GM12878 (cell line): Measurements from ENCODE around the gene SDHAF2. TPM values are rescaled to one million over a fixed set of nuclear protein-coding genes. Genes with fewer than 3 reads are reported as not detected.

Experiments used
- ATAC-seq: fragments of 200-7000 bp; cut with Tn5 transposase; 3 replicates; pipeline ENCODE4 v1.9.1; 2020; ENCODE audit warnings: mild to moderate bottlenecking, moderate library complexity
- BruUV-seq: library from RNA; stranded (reverse); fragments of 400-500 nt; replicated peaks from 2 replicates; lab custom pipeline; 2021; lab: Mats Ljungman, UMichigan
- CTCF ChIA-PET: fragments of 300-600 bp; sonication (Branson Sonifier 250); formaldehyde crosslinking; extraction: SDS; loops from one replicate; lab custom pipeline; 2021; ENCODE audit warnings: inconsistent platforms; lab: Yijun Ruan, JAX
- POLR2A ChIA-PET: fragments of 350-600 bp; formaldehyde crosslinking; extraction: SDS; loops from one replicate; lab custom pipeline; 2021; ENCODE audit warnings: inconsistent platforms; lab: Charles Lee
- RAD21 ChIA-PET: fragments of 300-600 bp; sonication (Branson Sonifier 250); formaldehyde crosslinking; loops from one replicate; lab custom pipeline; 2023; ENCODE audit warnings: antibody characterized with exemption; ENCODE audit not compliant: unreplicated experiment; lab: Charles Lee
- SMC1A ChIA-PET: fragments of 300-600 bp; sonication (Branson Sonifier 250); formaldehyde crosslinking; loops from one replicate; lab custom pipeline; 2023; ENCODE audit not compliant: unreplicated experiment, uncharacterized antibody; lab: Charles Lee
- DNase-seq: peaks from one replicate; pipeline ENCODE4 v3.0.0-alpha.2; 2011; ENCODE audit warnings: low read depth, low spot score
- FAIRE-seq: peaks from 3 replicates; lab custom pipeline; 2011; peaks lifted over from hg19 to GRCh38; lab: Jason Lieb, UNC
- H2AFZ ChIP-seq: 2 replicates; pipeline ENCODE4 v1.6.0; 2011; ENCODE audit warnings: low read depth, low read length, control low read depth; ENCODE audit not compliant: control insufficient read depth
- H3K27ac ChIP-seq: 2 replicates; pipeline ENCODE4 v1.5.1; 2011; ENCODE audit warnings: control low read depth; ENCODE audit not compliant: control insufficient read depth, insufficient read depth
- H3K27me3 ChIP-seq, 2 experiments: replicated peaks in 1 of 2; 2 replicates each; pipeline versions ENCODE4 v1.6.0 to v1.6.1; 2011; ENCODE audit warnings: low read length in 1 of 2; ENCODE audit not compliant: control insufficient read depth in 2 of 2, insufficient read depth in 2 of 2
- H3K36me3 ChIP-seq, 2 experiments: 2 replicates each; pipeline ENCODE4 v1.5.1; 2011; ENCODE audit warnings: low read length in 1 of 2; ENCODE audit not compliant: control insufficient read depth in 2 of 2, insufficient read depth in 2 of 2
- H3K4me1 ChIP-seq: 2 replicates; pipeline ENCODE4 v1.6.1; 2011; ENCODE audit warnings: mild to moderate bottlenecking, low read length, moderate library complexity, mixed read lengths; ENCODE audit not compliant: control insufficient read depth, insufficient read depth
- H3K4me2 ChIP-seq: 2 replicates; pipeline ENCODE4 v1.6.0; 2011; ENCODE audit warnings: control low read depth; ENCODE audit not compliant: control insufficient read depth, insufficient read depth
- H3K4me3 ChIP-seq: fragments of 200-600 bp; sonication (generic); 2 replicates; pipeline ENCODE4 v1.5.1; 2016
- H3K79me2 ChIP-seq: 2 replicates; pipeline ENCODE4 v1.6.0; 2011; ENCODE audit warnings: low read length; ENCODE audit not compliant: control insufficient read depth, insufficient read depth
- H3K9ac ChIP-seq: 2 replicates; pipeline ENCODE4 v1.8.0; 2011; ENCODE audit warnings: low read length, control low read depth, mixed read lengths; ENCODE audit not compliant: control insufficient read depth, insufficient read depth
- H3K9me3 ChIP-seq: replicated peaks from 3 replicates; pipeline ENCODE4 v1.5.1; 2011; ENCODE audit warnings: mild to moderate bottlenecking, low read length; ENCODE audit not compliant: control insufficient read depth, insufficient read depth
- H4K20me1 ChIP-seq: 2 replicates; pipeline ENCODE4 v1.6.0; 2011; ENCODE audit not compliant: control insufficient read depth, insufficient read depth
- CEBPZ ChIP-seq: fragments of 150-350 bp; IDR thresholded peaks from 2 replicates; pipeline ENCODE4 v1.6.1; 2016; ENCODE audit warnings: low read depth, low read length
- EED ChIP-seq: sonication (generic); IDR thresholded peaks from 2 replicates; pipeline ENCODE4 v1.6.1; 2016; ENCODE audit warnings: antibody characterized with exemption, low read depth
- GATAD2B ChIP-seq: fragments of 450-650 bp; conservative IDR thresholded peaks from 2 replicates; pipeline ENCODE4 v1.6.1; 2017; ENCODE audit warnings: low read depth, mild to moderate bottlenecking, moderate library complexity
- IKZF1 ChIP-seq: fragments of 450-650 bp; conservative IDR thresholded peaks from 2 replicates; pipeline ENCODE4 v1.6.1; 2017; ENCODE audit warnings: antibody characterized with exemption, mild to moderate bottlenecking
- NR2F1 ChIP-seq: fragments of 450-650 bp; conservative IDR thresholded peaks from 2 replicates; pipeline ENCODE4 v1.6.1; 2017; ENCODE audit warnings: mild to moderate bottlenecking
- SRF ChIP-seq, 2 experiments: IDR thresholded peaks; 2 replicates each; pipeline ENCODE4 v1.6.1; 2011; ENCODE audit warnings: low read depth in 2 of 2, low read length in 2 of 2, mild to moderate bottlenecking in 1 of 2, moderate library complexity in 1 of 2
- ZBTB40 ChIP-seq: fragments of 450-650 bp; IDR thresholded peaks from 2 replicates; pipeline ENCODE4 v1.6.1; 2016; ENCODE audit warnings: mild to moderate bottlenecking, moderate library complexity, borderline replicate concordance
- ZNF622 ChIP-seq: fragments of 450-650 bp; IDR thresholded peaks from 2 replicates; pipeline ENCODE4 v1.6.1; 2017; ENCODE audit warnings: mild to moderate bottlenecking, inconsistent platforms
- WGBS: methylation state at CpG from one replicate; pipeline ENCODE4 v1.1.6; 2016; ENCODE audit warnings: low lambda C conversion rate; ENCODE audit not compliant: insufficient replicate concordance, insufficient coverage; ENCODE audit errors: missing lambda C conversion rate; 5-methylcytosine and 5-hydroxymethylcytosine counted together
- in situ Hi-C: fragments of 300-500 bp; cut with MboI; formaldehyde crosslinking; loops from 9 replicates; pipeline ENCODE4 v1.14.3; 2018; ENCODE audit warnings: mixed read lengths
- intact Hi-C: fragments of 100-400 bp; cut with micrococcal nuclease; formaldehyde crosslinking; loops from one replicate; pipeline ENCODE4 v1.14.2; 2022; ENCODE audit not compliant: unreplicated experiment
- polyA plus RNA-seq, 11 experiments: library from polyadenylated mRNA; depleted of rRNA in 4 of 11; unstranded in 6 of 11; stranded (reverse) in 5 of 11; fragments of >200 nt; fragmentation: Nextera tagmentation in 4 of 11; fragmentation: Illumina TruSeq in 1 of 11; extraction: Ambion mirVana in 4 of 11; extraction: Trizol in 1 of 11; gene quantifications; 1 replicate in 1 of 11; 2 replicates in 10 of 11; pipeline versions ENCODE4 v1.2.1 to v1.2.3, GENCODE V29; 2011 to 2016; ENCODE audit warnings: inconsistent platforms in 2 of 11, missing spikeins in 2 of 11, low read depth in 1 of 11
- total RNA-seq, 4 experiments: library from RNA; depleted of rRNA in 3 of 4; stranded (reverse); fragments of >200 nt in 3 of 4; fragmentation: Illumina TruSeq in 1 of 4; extraction: Trizol in 1 of 4; gene quantifications; 2 replicates each; pipeline versions ENCODE4 v1.2.1 to v1.2.3, GENCODE V29; 2013 to 2021
- TF ChIP-seq, protein P1 (sequence below): fragments of 450-650 bp; IDR thresholded peaks from 2 replicates; pipeline ENCODE4 v1.6.1; 2017; ENCODE audit warnings: mild to moderate bottlenecking

SDHAF2 gene
- total and polyA plus RNA-seq, 10 of the 15 experiments (the other 5 are each of a cell fraction or from before 2014, with no cell fraction given), result 30.6 to 160 (median 78.3) TPM

- TF ChIP-seq, protein P1, sequence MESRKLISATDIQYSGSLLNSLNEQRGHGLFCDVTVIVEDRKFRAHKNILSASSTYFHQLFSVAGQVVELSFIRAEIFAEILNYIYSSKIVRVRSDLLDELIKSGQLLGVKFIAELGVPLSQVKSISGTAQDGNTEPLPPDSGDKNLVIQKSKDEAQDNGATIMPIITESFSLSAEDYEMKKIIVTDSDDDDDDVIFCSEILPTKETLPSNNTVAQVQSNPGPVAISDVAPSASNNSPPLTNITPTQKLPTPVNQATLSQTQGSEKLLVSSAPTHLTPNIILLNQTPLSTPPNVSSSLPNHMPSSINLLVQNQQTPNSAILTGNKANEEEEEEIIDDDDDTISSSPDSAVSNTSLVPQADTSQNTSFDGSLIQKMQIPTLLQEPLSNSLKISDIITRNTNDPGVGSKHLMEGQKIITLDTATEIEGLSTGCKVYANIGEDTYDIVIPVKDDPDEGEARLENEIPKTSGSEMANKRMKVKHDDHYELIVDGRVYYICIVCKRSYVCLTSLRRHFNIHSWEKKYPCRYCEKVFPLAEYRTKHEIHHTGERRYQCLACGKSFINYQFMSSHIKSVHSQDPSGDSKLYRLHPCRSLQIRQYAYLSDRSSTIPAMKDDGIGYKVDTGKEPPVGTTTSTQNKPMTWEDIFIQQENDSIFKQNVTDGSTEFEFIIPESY, result no peak
Observed at GRCh38 chr11:61453695-61454094, 23.8 kb downstream of the SDHAF2 start (continued).

DNA sequence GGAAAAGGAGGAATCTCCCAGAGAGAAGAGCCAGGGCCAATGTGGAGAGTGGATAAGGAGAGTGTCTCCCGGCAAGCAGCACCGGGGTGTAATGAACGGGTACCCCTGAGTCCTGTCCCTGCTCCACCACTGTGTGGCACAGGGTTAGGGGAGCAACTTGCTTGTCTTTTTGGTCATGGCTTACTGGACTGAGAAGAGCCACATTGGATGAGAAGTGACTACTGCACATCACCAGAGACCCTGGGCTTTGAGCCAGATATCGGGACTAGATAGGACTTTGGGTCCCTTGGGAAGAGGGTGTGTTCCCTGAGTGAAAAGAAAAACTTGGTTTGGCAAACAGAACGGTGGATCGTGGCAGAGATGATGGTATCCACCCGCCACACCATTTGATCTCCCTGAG, 24.6 kb downstream of the SDHAF2 start:
- ChIA-PET RAD21 (no interaction called here), CTCF (no interaction called here), POLR2A (no interaction called here), SMC1A (no interaction called here)
- Histone ChIP-seq H3K27me3 (no peaks in the 10 kb centered on the region), H3K79me2 (no peaks in the 10 kb centered on the region), H3K36me3 (peaks cover 3% of the 10 kb centered on the region in 2 experiments), H2AFZ (no peak overlapping the region), H3K9ac (no peak overlapping the region), H3K4me2 (no peak overlapping the region), H3K4me3 (no peak overlapping the region), H3K9me3 (no peaks in the 10 kb centered on the region), H3K4me1 (no peaks in the 10 kb centered on the region), H4K20me1 (0 out of 2 replicates have a peak, but pooled peaks cover 2% of the 10 kb centered on the region), H3K27ac (no peak overlapping the region)
- no TSS peak for BruUV-seq
- intact Hi-C loops (no loop called here), in situ Hi-C loops (no loop called here)
- FAIRE-seq, result no peak
- ATAC-seq, result no peak
- 98% methylated on average over 7 of the region's 7 CpGs for WGBS
- no peak for DNase-seq
- TF ChIP-seq EED (no peak), CEBPZ (no peak), ZNF622 (no peak), IKZF1 (no peak), GATAD2B (no peak), NR2F1 (no peak), ZBTB40 (no peak), SRF (IDR thresholded peaks at IDR 0.05; ENCODE audit: low read depth in 2 of 2, low read length in 2 of 2) (no peak)
- TF ChIP-seq, protein P1, result no peak
